Dedifferentiated amniotic fluid mesenchymal stem cell (primary cell): Measurements from ENCODE around the gene EIF3D.

Source experiments
- DNase-seq: peaks from one replicate; pipeline ENCODE4 v3.0.0-alpha.2; 2016; ENCODE audit errors: extremely low spot score

Gene EIF3D

GRCh38 chr22:36467042-36467810 lies 61.7 kb downstream of the EIF3D start:
- no peak for DNase-seq

DNA sequence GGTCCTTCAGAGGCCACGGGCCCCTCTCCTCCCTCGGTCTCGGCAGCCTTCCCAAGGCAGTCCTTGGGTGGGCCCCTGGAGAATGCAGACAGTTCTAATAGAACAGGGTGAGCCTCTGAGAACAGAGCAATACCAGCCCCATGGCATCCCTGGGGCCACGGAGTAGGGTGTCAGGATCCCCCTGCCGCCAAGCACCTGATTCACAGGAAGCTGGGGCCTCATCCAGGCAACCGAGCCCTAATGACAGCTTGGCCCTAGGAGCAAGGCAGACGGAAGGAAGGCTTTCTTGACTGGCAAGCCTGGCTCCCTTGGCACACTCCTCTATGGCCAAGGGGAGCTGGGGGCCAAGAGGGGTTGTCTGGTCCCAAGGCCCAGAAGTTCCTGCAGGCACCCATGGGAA lies 62.7 kb downstream of the EIF3D start:
- no peak for DNase-seq

GRCh38 chr22:36465232-36466021 lies 63.5 kb downstream of the EIF3D start:
- DNase-seq: peak; percentile 84

- DNase-seq: no peak
These were observed 64.2 kb downstream of the EIF3D start for GRCh38 chr22:36464715-36465231.

DNA sequence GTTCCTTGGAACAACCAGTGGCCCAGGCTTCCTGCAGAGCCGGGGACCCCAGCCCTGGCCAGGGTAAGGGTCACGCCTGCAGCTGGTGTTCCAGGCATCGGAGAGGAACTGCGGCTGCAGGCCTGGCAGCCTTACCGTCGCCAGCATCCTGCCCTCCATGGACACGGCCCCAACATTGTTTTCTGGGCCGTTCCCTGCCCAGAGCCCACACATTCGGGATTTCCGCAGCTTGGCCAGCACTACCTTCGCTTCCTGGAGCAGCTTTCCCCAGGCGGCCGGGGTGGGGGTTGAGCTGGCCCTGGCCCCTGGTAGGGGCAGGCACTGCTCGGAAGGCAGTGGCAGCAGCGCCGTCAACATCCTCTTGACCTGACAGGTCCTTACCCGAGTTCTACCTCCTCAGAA lies 65.2 kb downstream of the EIF3D start:
- DNase-seq: no peak

DNA sequence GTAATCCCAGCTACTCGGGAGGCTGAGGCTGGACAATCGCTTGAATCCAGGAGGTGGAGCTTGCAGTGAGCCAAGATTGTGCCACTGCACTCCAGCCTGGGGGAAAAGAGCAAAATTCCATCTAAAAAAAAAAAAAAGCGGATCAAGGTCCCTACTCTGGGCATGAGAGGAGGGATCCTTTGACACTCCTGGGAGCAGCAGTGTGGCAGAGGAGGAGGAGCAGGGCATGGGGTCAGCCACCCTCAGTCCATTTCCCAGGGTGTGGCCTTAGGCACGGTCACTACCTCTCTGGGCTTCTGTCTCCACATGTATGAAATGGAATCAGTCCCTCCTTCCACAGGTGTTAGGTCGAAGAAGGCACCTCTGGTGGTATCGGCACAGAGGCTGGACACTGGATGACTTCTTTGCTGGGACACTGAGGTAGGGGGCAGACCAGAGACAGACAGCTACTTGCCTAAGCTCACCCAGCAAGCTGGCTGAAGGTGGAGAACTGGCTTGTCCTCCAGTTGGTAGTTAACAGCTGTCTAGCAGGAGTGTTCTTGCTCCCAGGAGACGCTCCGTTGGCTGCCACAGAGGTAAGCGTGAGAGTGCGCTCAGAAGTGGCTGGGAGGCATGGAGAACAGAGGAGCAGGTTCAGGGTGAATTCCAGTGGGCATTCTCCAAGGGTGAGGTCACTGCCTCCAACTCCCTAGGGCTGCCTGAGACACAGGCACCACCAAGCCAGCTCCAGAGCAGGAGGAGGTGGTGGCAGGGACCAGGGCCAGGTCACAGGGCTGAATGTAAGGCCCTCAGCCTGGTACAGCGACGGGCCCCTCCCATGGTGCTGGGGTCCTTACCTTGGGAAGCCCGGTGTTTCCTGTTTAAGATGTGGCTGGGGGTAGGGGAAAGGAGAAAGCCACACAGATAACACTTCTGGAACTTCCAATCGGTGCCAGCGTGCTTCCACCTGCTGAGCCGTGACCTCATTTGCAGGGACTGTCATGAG lies 67.0 kb downstream of the EIF3D start:
- DNase-seq: peak; percentile 71
